GM12878 (cell line): ENCODE measurements around the gene UCKL1. TPM values are rescaled to one million over a fixed set of nuclear protein-coding genes. Genes with fewer than 3 reads are reported as not detected.

ENCODE experiments used
- ATAC-seq: fragments of 200-7000 bp; cut with Tn5 transposase; 3 replicates; pipeline ENCODE4 v1.9.1; 2020; ENCODE audit warnings: mild to moderate bottlenecking, moderate library complexity
- BruUV-seq: library from RNA; stranded (reverse); fragments of 400-500 nt; replicated peaks from 2 replicates; lab custom pipeline; 2021; lab: Mats Ljungman, UMichigan
- CTCF ChIA-PET: fragments of 300-600 bp; sonication (Branson Sonifier 250); formaldehyde crosslinking; extraction: SDS; loops from one replicate; lab custom pipeline; 2021; ENCODE audit warnings: inconsistent platforms; lab: Yijun Ruan, JAX
- POLR2A ChIA-PET: fragments of 350-600 bp; formaldehyde crosslinking; extraction: SDS; loops from one replicate; lab custom pipeline; 2021; ENCODE audit warnings: inconsistent platforms; lab: Charles Lee
- RAD21 ChIA-PET: fragments of 300-600 bp; sonication (Branson Sonifier 250); formaldehyde crosslinking; loops from one replicate; lab custom pipeline; 2023; ENCODE audit warnings: antibody characterized with exemption; ENCODE audit not compliant: unreplicated experiment; lab: Charles Lee
- SMC1A ChIA-PET: fragments of 300-600 bp; sonication (Branson Sonifier 250); formaldehyde crosslinking; loops from one replicate; lab custom pipeline; 2023; ENCODE audit not compliant: unreplicated experiment, uncharacterized antibody; lab: Charles Lee
- DNase-seq: peaks from one replicate; pipeline ENCODE4 v3.0.0-alpha.2; 2011; ENCODE audit warnings: low read depth, low spot score
- FAIRE-seq: peaks from 3 replicates; lab custom pipeline; 2011; peaks lifted over from hg19 to GRCh38; lab: Jason Lieb, UNC
- H2AFZ ChIP-seq: 2 replicates; pipeline ENCODE4 v1.6.0; 2011; ENCODE audit warnings: low read depth, low read length, control low read depth; ENCODE audit not compliant: control insufficient read depth
- H3K27ac ChIP-seq: 2 replicates; pipeline ENCODE4 v1.5.1; 2011; ENCODE audit warnings: control low read depth; ENCODE audit not compliant: control insufficient read depth, insufficient read depth
- H3K27me3 ChIP-seq, 2 experiments: replicated peaks in 1 of 2; 2 replicates each; pipeline versions ENCODE4 v1.6.0 to v1.6.1; 2011; ENCODE audit warnings: low read length in 1 of 2; ENCODE audit not compliant: control insufficient read depth in 2 of 2, insufficient read depth in 2 of 2
- H3K36me3 ChIP-seq, 2 experiments: 2 replicates each; pipeline ENCODE4 v1.5.1; 2011; ENCODE audit warnings: low read length in 1 of 2; ENCODE audit not compliant: control insufficient read depth in 2 of 2, insufficient read depth in 2 of 2
- H3K4me1 ChIP-seq: 2 replicates; pipeline ENCODE4 v1.6.1; 2011; ENCODE audit warnings: mild to moderate bottlenecking, low read length, moderate library complexity, mixed read lengths; ENCODE audit not compliant: control insufficient read depth, insufficient read depth
- H3K4me2 ChIP-seq: 2 replicates; pipeline ENCODE4 v1.6.0; 2011; ENCODE audit warnings: control low read depth; ENCODE audit not compliant: control insufficient read depth, insufficient read depth
- H3K4me3 ChIP-seq: fragments of 200-600 bp; sonication (generic); 2 replicates; pipeline ENCODE4 v1.5.1; 2016
- H3K79me2 ChIP-seq: 2 replicates; pipeline ENCODE4 v1.6.0; 2011; ENCODE audit warnings: low read length; ENCODE audit not compliant: control insufficient read depth, insufficient read depth
- H3K9ac ChIP-seq: 2 replicates; pipeline ENCODE4 v1.8.0; 2011; ENCODE audit warnings: low read length, control low read depth, mixed read lengths; ENCODE audit not compliant: control insufficient read depth, insufficient read depth
- H3K9me3 ChIP-seq: replicated peaks from 3 replicates; pipeline ENCODE4 v1.5.1; 2011; ENCODE audit warnings: mild to moderate bottlenecking, low read length; ENCODE audit not compliant: control insufficient read depth, insufficient read depth
- H4K20me1 ChIP-seq: 2 replicates; pipeline ENCODE4 v1.6.0; 2011; ENCODE audit not compliant: control insufficient read depth, insufficient read depth
- BCL3 ChIP-seq: IDR thresholded peaks from 2 replicates; pipeline ENCODE4 v1.6.1; 2011; ENCODE audit warnings: borderline replicate concordance, low read depth, mild to moderate bottlenecking, moderate library complexity, low read length; ENCODE audit not compliant: insufficient read depth, poor library complexity, severe bottlenecking
- FOXK2 ChIP-seq: fragments of 450-650 bp; IDR thresholded peaks from 2 replicates; pipeline ENCODE4 v1.6.1; 2017; ENCODE audit warnings: mild to moderate bottlenecking, moderate library complexity
- IKZF1 ChIP-seq: fragments of 450-650 bp; conservative IDR thresholded peaks from 2 replicates; pipeline ENCODE4 v1.6.1; 2017; ENCODE audit warnings: antibody characterized with exemption, mild to moderate bottlenecking
- JUNB ChIP-seq: IDR thresholded peaks from 2 replicates; pipeline ENCODE4 v1.6.1; 2016; ENCODE audit warnings: antibody characterized with exemption, mild to moderate bottlenecking
- NBN ChIP-seq: fragments of 450-650 bp; IDR thresholded peaks from 2 replicates; pipeline ENCODE4 v1.6.1; 2016
- NFIC ChIP-seq: IDR thresholded peaks from 2 replicates; pipeline ENCODE4 v1.6.1; 2012; ENCODE audit warnings: low read depth, mild to moderate bottlenecking, inconsistent platforms, low read length, moderate library complexity
- PKNOX1 ChIP-seq: fragments of 450-650 bp; IDR thresholded peaks from 2 replicates; pipeline ENCODE4 v1.6.1; 2016; ENCODE audit warnings: mild to moderate bottlenecking
- POLR2A ChIP-seq: IDR thresholded peaks from 2 replicates; pipeline ENCODE4 v1.6.1; 2011; ENCODE audit warnings: low read depth, mild to moderate bottlenecking, low read length
- TCF12 ChIP-seq: IDR thresholded peaks from 2 replicates; pipeline ENCODE4 v1.6.1; 2011; ENCODE audit warnings: low read depth, mild to moderate bottlenecking, low read length
- ZBTB40 ChIP-seq: fragments of 450-650 bp; IDR thresholded peaks from 2 replicates; pipeline ENCODE4 v1.6.1; 2016; ENCODE audit warnings: mild to moderate bottlenecking, moderate library complexity, borderline replicate concordance
- WGBS: methylation state at CpG from one replicate; pipeline ENCODE4 v1.1.6; 2016; ENCODE audit warnings: low lambda C conversion rate; ENCODE audit not compliant: insufficient replicate concordance, insufficient coverage; ENCODE audit errors: missing lambda C conversion rate; 5-methylcytosine and 5-hydroxymethylcytosine counted together
- in situ Hi-C: fragments of 300-500 bp; cut with MboI; formaldehyde crosslinking; loops from 9 replicates; pipeline ENCODE4 v1.14.3; 2018; ENCODE audit warnings: mixed read lengths
- intact Hi-C: fragments of 100-400 bp; cut with micrococcal nuclease; formaldehyde crosslinking; loops from one replicate; pipeline ENCODE4 v1.14.2; 2022; ENCODE audit not compliant: unreplicated experiment
- polyA plus RNA-seq, 11 experiments: library from polyadenylated mRNA; depleted of rRNA in 4 of 11; unstranded in 6 of 11; stranded (reverse) in 5 of 11; fragments of >200 nt; fragmentation: Nextera tagmentation in 4 of 11; fragmentation: Illumina TruSeq in 1 of 11; extraction: Ambion mirVana in 4 of 11; extraction: Trizol in 1 of 11; gene quantifications; 1 replicate in 1 of 11; 2 replicates in 10 of 11; pipeline versions ENCODE4 v1.2.1 to v1.2.3, GENCODE V29; 2011 to 2016; ENCODE audit warnings: inconsistent platforms in 2 of 11, missing spikeins in 2 of 11, low read depth in 1 of 11
- total RNA-seq, 4 experiments: library from RNA; depleted of rRNA in 3 of 4; stranded (reverse); fragments of >200 nt in 3 of 4; fragmentation: Illumina TruSeq in 1 of 4; extraction: Trizol in 1 of 4; gene quantifications; 2 replicates each; pipeline versions ENCODE4 v1.2.1 to v1.2.3, GENCODE V29; 2013 to 2021
- TF ChIP-seq, protein P1 (sequence below): IDR thresholded peaks from 2 replicates; pipeline ENCODE4 v1.6.1; 2012; ENCODE audit warnings: low read depth, low read length, improper control_type of control experiment

UCKL1 gene
- total and polyA plus RNA-seq, 10 of the 15 experiments (the other 5 are each of a cell fraction or from before 2014, with no cell fraction given), result 2.4 to 36.3 (median 24.8) TPM

DNA sequence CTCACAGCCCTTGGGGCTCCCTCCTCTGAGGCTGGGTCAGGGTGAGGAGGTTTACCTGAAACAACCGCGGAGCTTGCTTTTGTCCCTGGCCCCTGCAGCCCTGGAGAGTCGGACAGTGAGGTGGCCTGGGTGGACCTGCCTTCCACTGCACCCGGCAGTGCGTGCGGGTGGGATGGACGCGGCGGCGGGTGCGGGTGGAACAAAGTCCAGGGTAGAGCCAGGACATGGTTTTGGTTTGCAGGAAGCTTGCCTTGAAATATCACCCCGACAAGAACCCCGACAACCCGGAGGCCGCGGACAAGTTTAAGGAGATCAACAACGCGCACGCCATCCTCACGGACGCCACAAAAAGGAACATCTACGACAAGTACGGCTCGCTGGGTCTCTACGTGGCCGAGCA lies 27.1 kb downstream of the UCKL1 start:
- TF ChIP-seq NBN, result no peak
- no peak for TF ChIP-seq IKZF1
- 0 out of 2 replicates have a peak, but pooled peaks have one; percentile 1 for TF ChIP-seq POLR2A
- no peak for TF ChIP-seq JUNB
- intact Hi-C loops (no loop called here), in situ Hi-C loops (no loop called here)
- Histone ChIP-seq H3K9ac (no peak overlapping the region), H3K36me3 (peaks cover 14 to 29% of the 10 kb centered on the region in 2 experiments), H3K4me2 (no peak overlapping the region), H2AFZ (no peak overlapping the region), H4K20me1 (no peaks in the 10 kb centered on the region), H3K4me1 (no peaks in the 10 kb centered on the region), H3K79me2 (no peaks in the 10 kb centered on the region), H3K4me3 (no peak overlapping the region), H3K27me3 (no peaks in the 10 kb centered on the region), H3K27ac (no peak overlapping the region), H3K9me3 (no peaks in the 10 kb centered on the region)
- ChIA-PET RAD21 (no interaction called here), SMC1A (interaction anchor here (0.6 kb wide), 1 partner anchor 53 kb away, joined by 3 read pairs; no protein-coding TSS in a partner anchor), CTCF (no interaction called here), POLR2A (no interaction called here)
- ATAC-seq, result no peak
- no TSS peak for BruUV-seq
- FAIRE-seq, result no peak
- WGBS, result 96% methylated on average over 26 of the region's 26 CpGs
- no peak for DNase-seq

DNA sequence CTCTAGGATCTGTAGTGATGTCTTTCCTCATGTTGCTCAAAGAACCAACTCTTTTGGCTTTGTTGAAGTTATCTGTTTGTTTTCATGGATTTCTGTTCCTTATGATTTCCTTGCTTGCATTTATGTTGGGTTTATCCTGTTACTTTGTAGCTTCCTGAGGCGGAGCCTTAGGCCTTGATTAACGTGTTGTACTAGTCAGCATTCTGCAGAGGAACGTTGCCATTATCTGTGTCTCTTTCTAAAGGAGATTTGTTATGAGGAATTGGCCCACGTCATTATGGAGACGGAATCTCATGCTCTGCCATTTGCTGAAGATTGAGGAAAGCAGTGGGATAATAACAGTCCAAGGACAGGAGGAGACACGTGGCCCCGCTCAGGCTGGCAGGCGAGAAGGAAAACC lies 29.9 kb downstream of the UCKL1 start:
- H3K27ac ChIP-seq, result no peak overlapping the region
- ChIA-PET SMC1A (no interaction called here), RAD21 (interaction anchor here (0.6 kb wide), 1 partner anchor 388 kb away, joined by 4 read pairs; no protein-coding TSS in a partner anchor), POLR2A (no interaction called here), CTCF (interaction anchor here (1.0 kb wide), 1 partner anchor 131 kb away, joined by 3 read pairs; no protein-coding TSS in a partner anchor)
- no peaks in the 10 kb centered on the region for H4K20me1 ChIP-seq
- H3K4me2 ChIP-seq, result no peak overlapping the region
- H2AFZ ChIP-seq, result no peak overlapping the region
- intact Hi-C loops (no loop called here), in situ Hi-C loops (no loop called here)
- DNase-seq (no peak), ATAC-seq (no peak), FAIRE-seq (no peak)
- no peak overlapping the region for H3K4me3 ChIP-seq
- no peaks in the 10 kb centered on the region for H3K79me2 ChIP-seq
- H3K36me3 ChIP-seq, result peaks cover 14 to 17% of the 10 kb centered on the region in 2 experiments
- BruUV-seq, result no TSS peak
- over 99% methylated on average over 8 of the region's 8 CpGs for WGBS
- no peaks in the 10 kb centered on the region for H3K4me1 ChIP-seq
- no peaks in the 10 kb centered on the region for H3K27me3 ChIP-seq
- H3K9me3 ChIP-seq, result no peaks in the 10 kb centered on the region
- no peak overlapping the region for H3K9ac ChIP-seq
- TF ChIP-seq ZBTB40, result no peak
- TF ChIP-seq, protein P1, sequence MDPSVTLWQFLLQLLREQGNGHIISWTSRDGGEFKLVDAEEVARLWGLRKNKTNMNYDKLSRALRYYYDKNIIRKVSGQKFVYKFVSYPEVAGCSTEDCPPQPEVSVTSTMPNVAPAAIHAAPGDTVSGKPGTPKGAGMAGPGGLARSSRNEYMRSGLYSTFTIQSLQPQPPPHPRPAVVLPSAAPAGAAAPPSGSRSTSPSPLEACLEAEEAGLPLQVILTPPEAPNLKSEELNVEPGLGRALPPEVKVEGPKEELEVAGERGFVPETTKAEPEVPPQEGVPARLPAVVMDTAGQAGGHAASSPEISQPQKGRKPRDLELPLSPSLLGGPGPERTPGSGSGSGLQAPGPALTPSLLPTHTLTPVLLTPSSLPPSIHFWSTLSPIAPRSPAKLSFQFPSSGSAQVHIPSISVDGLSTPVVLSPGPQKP, result no peak
- no peak for TF ChIP-seq PKNOX1
- TF ChIP-seq NFIC, result no peak
- no peak for TF ChIP-seq FOXK2
- no peak for TF ChIP-seq BCL3
- TF ChIP-seq TCF12, result no peak
